ENCODE data around the gene MRAP. TPM values are rescaled to one million over a fixed set of nuclear protein-coding genes. Genes with fewer than 3 reads are reported as not detected.

Gene MRAP
- polyA plus RNA-seq, 3 donors, result not detected

GRCh38 chr21:32340863-32341848 is 42.5 kb downstream of the MRAP start:
- no peak for TF ChIP-seq CTCF (IDR thresholded peaks at IDR 0.05)
- peaks cover 86 to 97% of the 10 kb centered on the region in 2 donors for H3K36me3 ChIP-seq (replicated peaks in 1 of 2; ENCODE audit: control insufficient read depth in 1 of 2, insufficient read depth in 2 of 2, low read length in 2 of 2)
- H3K79me2 ChIP-seq (ENCODE audit: insufficient read depth, low read length), result no peaks in the 10 kb centered on the region
- H2AFZ ChIP-seq (ENCODE audit: insufficient read depth, low read depth, low read length, poor library complexity, severe bottlenecking), result no peak overlapping the region
- no peaks in the 10 kb centered on the region for H3K4me1 ChIP-seq (ENCODE audit: control insufficient read depth in 1 of 2, insufficient read depth in 2 of 2, low read length in 2 of 2)
- H3K27me3 ChIP-seq (ENCODE audit: control insufficient read depth in 2 of 2, insufficient read depth in 2 of 2, low read length in 2 of 2), result no peaks in the 10 kb centered on the region
- no peaks in the 10 kb centered on the region for H3K4me1 Mint-ChIP-seq
- H3K4me3 Mint-ChIP-seq, result no peak overlapping the region
- no peak overlapping the region for H3K27ac ChIP-seq (ENCODE audit: low read depth in 1 of 2, low read length in 2 of 2)
- no peaks in the 10 kb centered on the region for H4K20me1 ChIP-seq (ENCODE audit: insufficient read depth, low read length)
- peaks cover 80 to 92% of the 10 kb centered on the region in 2 donors for H3K36me3 Mint-ChIP-seq
- H3K4me3 ChIP-seq (replicated peaks in 1 of 3; ENCODE audit: low read depth in 2 of 3, low read length in 3 of 3), result no peak overlapping the region
- intact Hi-C loops (cut with micrococcal nuclease), result no loop called here
- H3K9ac ChIP-seq (ENCODE audit: insufficient read depth, low read length, poor library complexity, severe bottlenecking), result no peak overlapping the region
- DNase-seq, result no peak
- peaks cover 11 to 21% (median 15%) of the 10 kb centered on the region in 7 donors for H3K9me3 Mint-ChIP-seq
- 89% methylated on average over 5 of the region's 12 CpGs for WGBS (ENCODE audit: insufficient coverage)
- no peaks in the 10 kb centered on the region for H3K27me3 Mint-ChIP-seq (ENCODE audit: low read depth in 3 of 3)
- peaks cover 16 to 22% of the 10 kb centered on the region in 2 donors for H3K9me3 ChIP-seq (replicated peaks in 1 of 2; ENCODE audit: control insufficient read depth in 1 of 2, insufficient read depth in 1 of 2, low read length in 2 of 2)
- no peak overlapping the region for H3K4me2 ChIP-seq (replicated peaks; ENCODE audit: extremely low read depth, low read length, poor library complexity, severe bottlenecking)
- peak overlapping the region in 1 of 7 donors; percentile 10 for H3K27ac Mint-ChIP-seq

GRCh38 chr21:32346951-32347350 is 48.3 kb downstream of the MRAP start:
- no peak overlapping the region for H3K4me3 ChIP-seq (replicated peaks in 1 of 3; ENCODE audit: low read depth in 2 of 3, low read length in 3 of 3)
- over 99% methylated on average over 10 of the region's 14 CpGs for WGBS (ENCODE audit: insufficient coverage)

More at GRCh38 chr21:32346951-32347350, 48.3 kb downstream of the MRAP start:
- H2AFZ ChIP-seq (ENCODE audit: insufficient read depth, low read depth, low read length, poor library complexity, severe bottlenecking), result no peak overlapping the region
- intact Hi-C loops (cut with micrococcal nuclease), result no loop called here
- no peak overlapping the region for H3K9ac ChIP-seq (ENCODE audit: insufficient read depth, low read length, poor library complexity, severe bottlenecking)
- Mint-ChIP-seq H3K4me1 (no peaks in the 10 kb centered on the region), H3K9me3 (peaks cover 16 to 29% (median 21%) of the 10 kb centered on the region in 7 donors), H3K36me3 (peaks cover 87 to 98% of the 10 kb centered on the region in 2 donors), H3K27ac (no peak overlapping the region), H3K27me3 (ENCODE audit: low read depth in 3 of 3) (peaks cover 0 to 2% (median 0%) of the 10 kb centered on the region in 3 donors), H3K4me3 (no peak overlapping the region)
- H3K4me1 ChIP-seq (ENCODE audit: control insufficient read depth in 1 of 2, insufficient read depth in 2 of 2, low read length in 2 of 2), result no peaks in the 10 kb centered on the region
- peaks cover 94 to 100% of the 10 kb centered on the region in 2 donors for H3K36me3 ChIP-seq (replicated peaks in 1 of 2; ENCODE audit: control insufficient read depth in 1 of 2, insufficient read depth in 2 of 2, low read length in 2 of 2)
- no peaks in the 10 kb centered on the region for H3K79me2 ChIP-seq (ENCODE audit: insufficient read depth, low read length)
- H3K27me3 ChIP-seq (ENCODE audit: control insufficient read depth in 2 of 2, insufficient read depth in 2 of 2, low read length in 2 of 2), result no peaks in the 10 kb centered on the region
- H3K4me2 ChIP-seq (replicated peaks; ENCODE audit: extremely low read depth, low read length, poor library complexity, severe bottlenecking), result no peak overlapping the region
- no peaks in the 10 kb centered on the region for H4K20me1 ChIP-seq (ENCODE audit: insufficient read depth, low read length)
- no peak overlapping the region for H3K27ac ChIP-seq (ENCODE audit: low read depth in 1 of 2, low read length in 2 of 2)
- DNase-seq, result no peak
- TF ChIP-seq CTCF (IDR thresholded peaks at IDR 0.05), result no peak
- H3K9me3 ChIP-seq (replicated peaks in 1 of 2; ENCODE audit: control insufficient read depth in 1 of 2, insufficient read depth in 1 of 2, low read length in 2 of 2), result peaks cover 27 to 34% of the 10 kb centered on the region in 2 donors

All from CD14-positive monocyte (primary cell).